Fibroblast of the aortic adventitia (primary cell): ENCODE measurements around the gene POMT2. TPM values are rescaled to one million over a fixed set of nuclear protein-coding genes. Genes with fewer than 3 reads are reported as not detected.
A peak's percentile ranks its signal among the peaks of the same experiment; 100 is the strongest.

Source experiments
- DNase-seq: peaks from one replicate; pipeline ENCODE4 v3.0.0-alpha.2; 2010; ENCODE audit warnings: low read depth
- H3K4me3 ChIP-seq: 2 replicates; pipeline ENCODE4 v1.5.1; 2011; ENCODE audit warnings: low read depth, mild to moderate bottlenecking, control low read depth, low read length, moderate library complexity
- CTCF ChIP-seq: IDR thresholded peaks from 2 replicates; pipeline ENCODE4 v1.5.1; 2011; ENCODE audit warnings: mild to moderate bottlenecking, low read length, control low read depth, inconsistent platforms; ENCODE audit not compliant: insufficient read depth
- total RNA-seq: library from RNA; depleted of rRNA; stranded (reverse); fragments of >200 nt; gene quantifications from 2 replicates; pipeline ENCODE4 v1.2.3, GENCODE V29; 2012; ENCODE audit warnings: low replicate concordance

POMT2 gene
- total RNA-seq, 1 donor = 15.2 TPM

GRCh38 chr14:77314043-77314442 lies 6.6 kb downstream of the POMT2 start:
- peak; percentile 63 for DNase-seq
- no peak overlapping the region for H3K4me3 ChIP-seq
- no peak for TF ChIP-seq CTCF

- no peak for TF ChIP-seq CTCF
- H3K4me3 ChIP-seq = no peak overlapping the region
- no peak for DNase-seq
Measured at GRCh38 chr14:77313371-77313770, 7.3 kb downstream of the POMT2 start.

- peak; percentile 48 for DNase-seq
Measured at GRCh38 chr14:77311217-77311616, 9.5 kb downstream of the POMT2 start.

GRCh38 chr14:77310026-77310425 lies 10.7 kb downstream of the POMT2 start:
- peak; percentile 26 for DNase-seq
- H3K4me3 ChIP-seq = no peak overlapping the region
- TF ChIP-seq CTCF = no peak

More at GRCh38 chr14:77311217-77311616, 9.5 kb downstream of the POMT2 start:
- no peak for TF ChIP-seq CTCF
- H3K4me3 ChIP-seq = no peak overlapping the region

- TF ChIP-seq CTCF = no peak
- no peak for DNase-seq
- no peak overlapping the region for H3K4me3 ChIP-seq
Measured at GRCh38 chr14:77309131-77309530, 11.6 kb downstream of the POMT2 start.

- no peak for TF ChIP-seq CTCF
- H3K4me3 ChIP-seq = no peak overlapping the region
- peak; percentile 45 for DNase-seq
Measured at GRCh38 chr14:77306851-77307496, 13.7 kb downstream of the POMT2 start.

- TF ChIP-seq CTCF = no peak
- H3K4me3 ChIP-seq = no peak overlapping the region
- no peak for DNase-seq
Measured at GRCh38 chr14:77306416-77306815, 14.3 kb downstream of the POMT2 start.
